Adrenal gland (tissue), 12 donors: Measurements from ENCODE around the gene MRPS34. TPM values are rescaled to one million over a fixed set of nuclear protein-coding genes. Genes with fewer than 3 reads are reported as not detected.
A peak's percentile ranks its signal among the peaks of the same experiment; 100 is the strongest.

ENCODE experiments used
- DNase-seq, 7 donors: peaks; one replicate each; pipeline ENCODE4 v3.0.0-alpha.2; 2019 to 2020
- H3K27ac ChIP-seq, 5 donors: fragments of 200-600 bp; sonication (generic) in 4 of 5; 1 replicate in 3 of 5; 2 replicates in 2 of 5; pipeline versions ENCODE4 v1.5.1 to v1.8.0; 2016 to 2020; ENCODE audit warnings: mild to moderate bottlenecking in 1 of 5
- H3K27me3 ChIP-seq: fragments of 200-600 bp; 2 replicates; pipeline ENCODE4 v1.8.0; 2021
- H3K36me3 ChIP-seq, 2 donors: fragments of 200-600 bp; replicated peaks in 1 of 2; 1 replicate in 1 of 2; 2 replicates in 1 of 2; pipeline versions ENCODE4 v1.5.1 to v1.8.0; 2018 to 2022
- H3K4me1 ChIP-seq, 2 donors: fragments of 200-600 bp; replicated peaks in 1 of 2; 1 replicate in 1 of 2; 2 replicates in 1 of 2; pipeline versions ENCODE4 v1.5.1 to v1.8.0; 2018 to 2021
- H3K4me3 ChIP-seq, 4 donors: fragments of 200-600 bp; sonication (generic) in 3 of 4; one replicate each; pipeline ENCODE4 v1.5.1; 2016 to 2018
- H3K9me3 ChIP-seq, 3 donors: fragments of 200-600 bp; sonication (generic) in 1 of 3; replicated peaks in 1 of 3; 1 replicate in 2 of 3; 2 replicates in 1 of 3; pipeline versions ENCODE4 v1.5.1 to v1.8.0; 2016 to 2021
- POLR2A ChIP-seq, 2 donors: fragments of 450-650 bp; IDR thresholded peaks; one replicate each; pipeline ENCODE4 v1.6.1; 2017; ENCODE audit warnings: antibody characterized with exemption in 2 of 2, mild to moderate bottlenecking in 2 of 2, moderate library complexity in 1 of 2
- WGBS, 4 donors: extraction: QIAGEN DNeasy Blood & Tissue Kit in 2 of 4; methylation state at CpG; one replicate each; pipeline versions ENCODE4 v1.1.5 to v1.1.7; 2013 to 2017; 5-methylcytosine and 5-hydroxymethylcytosine counted together
- intact Hi-C, 2 donors: fragments of 100-400 bp; cut with DNase I; formaldehyde crosslinking; loops; one replicate each; pipeline versions ENCODE4 v1.14.1 to v1.15.0; 2022 to 2023
- polyA plus RNA-seq, 3 donors: library from polyadenylated mRNA; stranded (reverse); fragments of 200-250 nt in 2 of 3; fragments of 350-450 nt in 1 of 3; fragmentation: Illumina TruSeq in 1 of 3; extraction: RNeasy Lipid Tissue Mini Kit (QIAGEN cat#74804) in 1 of 3; gene quantifications; one replicate each; pipeline ENCODE4 v1.2.3, GENCODE V29; 2013 to 2014
- total RNA-seq, 9 donors: library from RNA; depleted of rRNA in 4 of 9; stranded (reverse); fragments of >200 nt in 4 of 9; fragments of 120-200 nt in 1 of 9; fragmentation: NEBNext Ultra II Directional in 1 of 9; extraction: Animal tissue kit (Norgen Biotek cat#: 25700) in 1 of 9; gene quantifications; one replicate each; pipeline versions ENCODE4 v1.1.0 to v1.2.4, GENCODE V29; 2013 to 2023
- TF ChIP-seq, protein P1 (sequence below), 6 experiments: fragments of 450-650 bp in 4 of 6; fragments of 200-600 bp in 2 of 6; sonication (generic) in 1 of 6; IDR thresholded peaks; 1 replicate in 5 of 6; 2 replicates in 1 of 6; pipeline versions ENCODE4 v1.5.1 to v1.8.0; 2016 to 2021; ENCODE audit warnings: antibody characterized with exemption in 6 of 6, mild to moderate bottlenecking in 2 of 6, moderate library complexity in 1 of 6
- donor health status: healthy with polysubstance abuse.
- donor health status: Bipolar disorder and iron deficiency.
- donor health status: DM: yes; HTN: yes; CAD: no.
- donor health status: DM: no; HTN: no; CAD: no.
- donor health status: DM: no; HTN: no; CAD: no.
- donor health status: DM: yes; HTN: yes; CAD: no.

MRPS34 gene
- total and polyA plus RNA-seq, 12 donors: 84.3 to 226 (median 141) TPM

DNA sequence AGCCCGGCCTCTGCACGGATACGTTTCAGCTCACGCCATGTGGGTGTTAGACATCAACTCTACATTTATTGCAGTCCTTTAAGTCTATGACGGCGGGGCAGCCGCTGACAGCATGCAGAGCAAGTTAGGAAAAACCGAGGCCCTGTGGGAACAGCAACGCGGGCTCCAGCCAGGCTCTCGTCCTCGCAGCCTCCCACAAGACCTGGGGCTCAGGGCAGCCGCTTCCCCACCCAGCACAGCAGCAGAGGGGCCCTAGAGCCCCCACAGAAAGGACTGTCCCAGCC lies 3.7 kb upstream of the MRPS34 start:
- Histone ChIP-seq H3K27me3 (no peaks in the 10 kb centered on the region), H3K4me3 (no peak overlapping the region), H3K9me3 (no peaks in the 10 kb centered on the region), H3K36me3 (peaks cover 0 to 44% of the 10 kb centered on the region in 2 donors), H3K27ac (no peak overlapping the region), H3K4me1 (peaks cover 42 to 45% of the 10 kb centered on the region in 2 donors)
- WGBS, 4 donors: 77 to 90% (median 81%) methylated on average over 4 to 13 of the region's 13 CpGs
- DNase-seq: no peak
- intact Hi-C loops: no loop called here
- TF ChIP-seq, protein P1, sequence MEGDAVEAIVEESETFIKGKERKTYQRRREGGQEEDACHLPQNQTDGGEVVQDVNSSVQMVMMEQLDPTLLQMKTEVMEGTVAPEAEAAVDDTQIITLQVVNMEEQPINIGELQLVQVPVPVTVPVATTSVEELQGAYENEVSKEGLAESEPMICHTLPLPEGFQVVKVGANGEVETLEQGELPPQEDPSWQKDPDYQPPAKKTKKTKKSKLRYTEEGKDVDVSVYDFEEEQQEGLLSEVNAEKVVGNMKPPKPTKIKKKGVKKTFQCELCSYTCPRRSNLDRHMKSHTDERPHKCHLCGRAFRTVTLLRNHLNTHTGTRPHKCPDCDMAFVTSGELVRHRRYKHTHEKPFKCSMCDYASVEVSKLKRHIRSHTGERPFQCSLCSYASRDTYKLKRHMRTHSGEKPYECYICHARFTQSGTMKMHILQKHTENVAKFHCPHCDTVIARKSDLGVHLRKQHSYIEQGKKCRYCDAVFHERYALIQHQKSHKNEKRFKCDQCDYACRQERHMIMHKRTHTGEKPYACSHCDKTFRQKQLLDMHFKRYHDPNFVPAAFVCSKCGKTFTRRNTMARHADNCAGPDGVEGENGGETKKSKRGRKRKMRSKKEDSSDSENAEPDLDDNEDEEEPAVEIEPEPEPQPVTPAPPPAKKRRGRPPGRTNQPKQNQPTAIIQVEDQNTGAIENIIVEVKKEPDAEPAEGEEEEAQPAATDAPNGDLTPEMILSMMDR (IDR thresholded peaks at IDR 0.05): no peak
- peak in 1 of 2 donors; percentile 10 for TF ChIP-seq POLR2A (IDR thresholded peaks at IDR 0.05)

DNA sequence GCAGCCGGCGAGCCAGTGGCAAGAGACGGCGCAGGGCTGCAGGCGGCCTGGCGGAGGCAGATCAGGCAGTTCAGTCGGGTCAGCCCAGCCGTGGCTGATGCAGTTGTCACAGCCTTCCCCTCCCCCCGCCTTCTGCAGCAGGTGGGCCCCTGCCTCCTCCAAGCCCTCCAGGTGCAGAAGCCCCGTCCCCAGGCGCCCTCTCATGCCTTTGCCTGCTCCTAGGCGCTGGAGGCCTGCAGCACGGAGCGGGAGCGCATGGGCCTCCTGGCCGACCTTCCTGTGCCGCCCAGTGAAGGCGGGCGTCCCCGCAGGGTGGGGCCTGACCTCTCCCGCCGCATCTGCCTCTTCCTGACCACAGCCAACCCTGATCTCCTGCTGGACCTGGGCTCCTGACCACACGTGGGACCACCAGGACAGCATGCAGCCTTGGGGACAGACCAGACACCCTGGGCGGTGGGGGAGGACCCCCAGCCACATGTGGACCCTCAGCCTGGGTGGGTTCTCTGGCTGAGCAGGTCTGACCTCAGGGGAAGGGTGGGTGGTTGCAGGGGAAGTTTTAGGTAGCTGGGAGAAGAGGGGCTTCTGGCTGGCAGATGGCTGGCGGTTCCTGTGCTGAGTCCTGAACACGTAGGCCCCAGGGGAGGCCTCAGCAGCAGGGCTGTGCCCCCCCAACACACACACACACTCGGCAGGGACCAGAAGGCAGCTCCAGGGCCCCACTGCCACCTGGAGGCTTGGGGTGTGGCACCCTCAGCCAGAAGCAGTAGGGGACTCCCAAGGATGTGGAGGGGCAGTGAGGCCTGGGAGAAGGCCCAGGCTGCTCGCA lies 3.1 kb upstream of the MRPS34 start:
- Histone ChIP-seq H3K4me3 (no peak overlapping the region), H3K27me3 (no peaks in the 10 kb centered on the region), H3K27ac (no peak overlapping the region), H3K36me3 (peaks cover 0 to 44% of the 10 kb centered on the region in 2 donors), H3K4me1 (peaks cover 37 to 39% of the 10 kb centered on the region in 2 donors), H3K9me3 (no peaks in the 10 kb centered on the region)
- WGBS, 4 donors: 76 to 88% (median 81%) methylated on average over 1 to 28 of the region's 28 CpGs
- intact Hi-C loops: no loop called here
- no peak for DNase-seq
- TF ChIP-seq, protein P1 (IDR thresholded peaks at IDR 0.05): no peak
- no peak for TF ChIP-seq POLR2A (IDR thresholded peaks at IDR 0.05)

DNA sequence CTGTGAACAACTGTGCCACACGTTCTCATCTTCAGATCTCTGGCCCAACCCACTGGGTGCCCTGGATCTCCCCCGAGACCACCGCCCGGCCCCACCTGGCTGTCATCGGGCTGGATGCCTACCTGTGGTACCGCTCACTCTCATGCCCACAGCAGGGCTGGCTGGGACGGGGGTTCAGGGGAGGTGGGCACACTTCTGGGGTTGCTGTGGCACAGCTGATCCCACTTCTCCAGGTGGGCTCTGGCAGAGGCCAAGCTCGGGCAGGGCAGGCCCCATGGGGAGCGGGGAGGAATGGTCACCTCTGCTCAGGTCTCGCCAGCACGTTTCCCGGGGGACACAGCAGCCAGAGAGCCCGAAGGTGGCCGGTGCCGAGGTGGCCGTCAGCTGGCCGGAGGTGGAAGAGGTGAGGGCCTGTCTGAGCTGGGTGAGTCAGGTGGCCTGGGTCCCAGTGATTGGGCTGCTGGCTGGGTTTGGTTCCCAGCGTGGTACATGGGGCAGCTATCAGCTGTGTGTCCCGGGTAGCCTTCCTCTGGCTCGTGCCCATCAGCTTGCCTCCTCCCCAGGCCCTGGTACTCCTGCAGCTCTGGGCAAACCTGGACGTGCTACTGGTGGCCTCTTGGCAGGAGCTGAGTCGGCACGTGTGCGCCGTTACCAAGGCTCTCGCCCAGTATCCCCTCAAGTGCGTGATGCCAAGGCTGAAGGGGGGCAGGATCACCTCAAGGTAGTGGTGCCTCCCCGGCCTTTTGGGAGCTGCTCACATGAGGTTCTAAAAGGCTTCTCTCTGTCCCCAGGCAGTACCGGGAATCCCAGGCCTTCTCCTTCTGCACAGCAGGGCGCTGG lies 2.3 kb upstream of the MRPS34 start:
- TF ChIP-seq, protein P1 (IDR thresholded peaks at IDR 0.05): no peak
- TF ChIP-seq POLR2A (IDR thresholded peaks at IDR 0.05): no peak
- Histone ChIP-seq H3K9me3 (no peaks in the 10 kb centered on the region), H3K27ac (peak overlapping the region in 1 of 5 donors; percentile 92), H3K36me3 (peaks cover 0 to 44% of the 10 kb centered on the region in 2 donors), H3K4me3 (no peak overlapping the region), H3K4me1 (peaks cover 30 to 38% of the 10 kb centered on the region in 2 donors), H3K27me3 (no peaks in the 10 kb centered on the region)
- 79 to 90% (median 86%) methylated on average over 10 to 30 of the region's 30 CpGs for WGBS, 4 donors
- DNase-seq: no peak
- intact Hi-C loops: no loop called here

DNA sequence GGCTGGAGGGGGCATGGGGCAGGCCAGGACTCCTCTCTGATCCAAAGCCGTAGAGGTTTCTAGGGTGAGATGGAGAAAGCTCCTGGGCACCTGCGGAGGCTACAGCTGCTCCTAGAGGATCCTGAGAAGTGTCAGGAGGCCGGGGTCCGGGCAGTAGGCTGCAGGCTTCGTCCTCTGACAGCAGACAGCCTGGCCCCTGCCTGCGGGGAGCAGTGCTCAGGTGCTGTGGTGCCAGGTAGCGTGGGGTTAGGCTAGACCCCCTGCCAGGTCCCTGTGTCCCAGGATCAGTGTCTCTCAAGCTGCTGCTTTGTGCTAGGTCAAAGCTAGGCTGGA lies 1.5 kb upstream of the MRPS34 start:
- intact Hi-C loops: loop anchor here in 1 of 2 donors (5.0 kb wide), 1 partner anchor 53 kb away; the partner anchor contains the start of genes FAHD1 and HAGH
- WGBS, 4 donors: 77 to 85% (median 79%) methylated on average over 2 to 7 of the region's 7 CpGs
- Histone ChIP-seq H3K36me3 (peaks cover 0 to 39% of the 10 kb centered on the region in 2 donors), H3K4me1 (peaks cover 26 to 37% of the 10 kb centered on the region in 2 donors), H3K9me3 (no peaks in the 10 kb centered on the region), H3K4me3 (peak overlapping the region in 1 of 4 donors; percentile 91), H3K27me3 (no peaks in the 10 kb centered on the region), H3K27ac (peak overlapping the region in 3 of 5 donors; percentile 87 to 93 (median 92))
- TF ChIP-seq, protein P1 (IDR thresholded peaks at IDR 0.05): no peak
- no peak for TF ChIP-seq POLR2A (IDR thresholded peaks at IDR 0.05)
- DNase-seq: no peak
